Gastroesophageal sphincter (tissue), 3 donors: ENCODE data around the gene PRR15.

Experiments used
- EP300 ChIP-seq: sonication (generic); formaldehyde crosslinking; IDR thresholded peaks from one replicate; pipeline ENCODE4 v1.6.1; 2017; ENCODE audit warnings: antibody characterized with exemption, mild to moderate bottlenecking
- POLR2A ChIP-seq, 2 donors: fragments of 450-650 bp; IDR thresholded peaks; one replicate each; pipeline ENCODE4 v1.6.1; 2017; ENCODE audit warnings: antibody characterized with exemption in 2 of 2, mild to moderate bottlenecking in 2 of 2, moderate library complexity in 1 of 2
- POLR2AphosphoS5 ChIP-seq: sonication (generic); formaldehyde crosslinking; IDR thresholded peaks from one replicate; pipeline ENCODE4 v1.6.1; 2017; ENCODE audit warnings: antibody characterized with exemption
- TF ChIP-seq, protein P1 (sequence below), 4 experiments: fragments of 200-600 bp in 2 of 4; fragments of 450-650 bp in 2 of 4; sonication (generic) in 1 of 4; IDR thresholded peaks; one replicate each; pipeline ENCODE4 v1.5.1; 2017 to 2019; ENCODE audit warnings: antibody characterized with exemption in 4 of 4, mild to moderate bottlenecking in 2 of 4, moderate library complexity in 2 of 4

DNA sequence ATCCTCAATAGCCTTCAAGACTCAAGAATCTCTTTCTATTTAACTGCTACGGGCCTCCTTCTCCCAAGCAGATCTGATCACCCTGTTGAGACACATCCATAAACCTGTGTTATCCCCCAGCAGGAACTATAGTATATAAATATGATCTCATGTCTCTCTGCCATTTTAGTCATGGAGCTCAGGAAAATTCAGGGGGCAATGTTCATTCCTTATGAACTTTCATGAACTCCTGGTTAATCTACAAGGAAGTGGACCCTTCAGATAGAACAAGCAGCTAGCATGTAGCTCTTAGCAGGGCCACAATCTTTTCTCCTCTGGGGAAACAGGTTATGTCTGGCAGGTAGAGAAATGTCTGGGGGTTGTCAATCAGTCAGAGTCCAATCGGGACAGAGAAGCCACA is 8.9 kb downstream of the PRR15 start:
- TF ChIP-seq POLR2AphosphoS5 (no peak), EP300 (no peak), POLR2A (IDR thresholded peaks at IDR 0.05) (no peak)
- TF ChIP-seq, protein P1, sequence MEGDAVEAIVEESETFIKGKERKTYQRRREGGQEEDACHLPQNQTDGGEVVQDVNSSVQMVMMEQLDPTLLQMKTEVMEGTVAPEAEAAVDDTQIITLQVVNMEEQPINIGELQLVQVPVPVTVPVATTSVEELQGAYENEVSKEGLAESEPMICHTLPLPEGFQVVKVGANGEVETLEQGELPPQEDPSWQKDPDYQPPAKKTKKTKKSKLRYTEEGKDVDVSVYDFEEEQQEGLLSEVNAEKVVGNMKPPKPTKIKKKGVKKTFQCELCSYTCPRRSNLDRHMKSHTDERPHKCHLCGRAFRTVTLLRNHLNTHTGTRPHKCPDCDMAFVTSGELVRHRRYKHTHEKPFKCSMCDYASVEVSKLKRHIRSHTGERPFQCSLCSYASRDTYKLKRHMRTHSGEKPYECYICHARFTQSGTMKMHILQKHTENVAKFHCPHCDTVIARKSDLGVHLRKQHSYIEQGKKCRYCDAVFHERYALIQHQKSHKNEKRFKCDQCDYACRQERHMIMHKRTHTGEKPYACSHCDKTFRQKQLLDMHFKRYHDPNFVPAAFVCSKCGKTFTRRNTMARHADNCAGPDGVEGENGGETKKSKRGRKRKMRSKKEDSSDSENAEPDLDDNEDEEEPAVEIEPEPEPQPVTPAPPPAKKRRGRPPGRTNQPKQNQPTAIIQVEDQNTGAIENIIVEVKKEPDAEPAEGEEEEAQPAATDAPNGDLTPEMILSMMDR (IDR thresholded peaks at IDR 0.05): no peak
